Measurements from ENCODE around the gene OSTC. TPM values are rescaled to one million over a fixed set of nuclear protein-coding genes. Genes with fewer than 3 reads are reported as not detected.

The OSTC gene
- total and polyA plus RNA-seq, 9 of the 15 experiments (the other 6 are each of a cell fraction or from before 2014, with no cell fraction given): 112 to 966 (median 235) TPM

DNA sequence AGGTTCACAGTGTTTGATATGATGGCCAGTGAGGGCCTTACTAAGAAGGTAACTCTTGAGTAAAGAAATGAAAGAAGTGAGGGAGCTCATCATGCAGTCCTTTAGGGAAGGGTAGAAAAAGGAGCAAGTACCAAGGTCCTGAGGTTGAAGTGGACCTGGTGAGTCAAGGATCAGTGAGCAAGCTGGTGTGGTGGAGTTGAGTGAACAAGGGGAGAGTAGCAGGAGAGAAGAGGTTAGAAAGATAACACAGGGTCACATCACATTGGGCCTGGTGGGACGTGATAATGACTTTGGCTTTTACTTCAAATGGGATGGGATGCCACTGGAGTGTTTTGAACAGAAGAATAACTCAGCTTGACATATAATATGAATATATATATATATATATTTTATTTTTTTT lies 44.7 kb downstream of the OSTC start (continued):
- TF ChIP-seq HDAC1 (IDR thresholded peaks at IDR 0.05) (peak in 1 of 2 experiments; percentile 66; a peak in 1 of 4 replicates), FOXK2 (conservative IDR thresholded peaks at IDR 0.05 in 1 of 2, IDR thresholded peaks at IDR 0.05 in 1 of 2; ENCODE audit: low read depth in 2 of 2) (no peak), CREM (IDR thresholded peaks at IDR 0.05; ENCODE audit: low read depth) (no peak), TRIM24 (IDR thresholded peaks at IDR 0.05) (peak; percentile 58 to 67; a peak in 3 of 4 replicates), ZNF197 (CRISPR knock-in tag; IDR thresholded peaks at IDR 0.05; ENCODE audit: low read depth) (no peak), ZKSCAN8 (CRISPR knock-in tag; IDR thresholded peaks at IDR 0.05) (no peak), CBX3 (IDR thresholded peaks at IDR 0.05; ENCODE audit: borderline replicate concordance in 1 of 2, low read length in 2 of 2) (peak in 1 of 2 experiments; percentile 33; a peak in 1 of 3 replicates), CBFA2T3 (IDR thresholded peaks at IDR 0.05) (peak; percentile 88), MTA2 (IDR thresholded peaks at IDR 0.05; ENCODE audit: low read depth) (peak; percentile 70), SREBF2 (CRISPR knock-in tag; IDR thresholded peaks at IDR 0.05) (no peak), MCM2 (IDR thresholded peaks at IDR 0.05; ENCODE audit: low read depth) (no peak), SRSF7 (optimal IDR thresholded peaks at IDR 0.05; ENCODE audit: low read depth, low read length) (no peak), GTF2A2 (tag; IDR thresholded peaks at IDR 0.05) (no peak), CCNT2 (IDR thresholded peaks at IDR 0.05; ENCODE audit: borderline replicate concordance, extremely low read depth, insufficient read length, low read depth, low read length) (no peak), TAL1 (IDR thresholded peaks at IDR 0.05) (peak; percentile 83), ZNF121 (CRISPR knock-in tag; conservative IDR thresholded peaks at IDR 0.05) (no peak), HDGF (IDR thresholded peaks at IDR 0.05) (no peak), ZNF644 (tag; IDR thresholded peaks at IDR 0.05; ENCODE audit: low read depth) (no peak), SMARCE1 (IDR thresholded peaks at IDR 0.05) (peak; percentile 40; the same call in 1 of the 2 replicates), XRCC5 (IDR thresholded peaks at IDR 0.05; ENCODE audit: low read depth, low read length) (no peak), NCOR1 (IDR thresholded peaks at IDR 0.05) (peak; percentile 60; the same call in 1 of the 2 replicates)
- TF ChIP-seq, protein P1, sequence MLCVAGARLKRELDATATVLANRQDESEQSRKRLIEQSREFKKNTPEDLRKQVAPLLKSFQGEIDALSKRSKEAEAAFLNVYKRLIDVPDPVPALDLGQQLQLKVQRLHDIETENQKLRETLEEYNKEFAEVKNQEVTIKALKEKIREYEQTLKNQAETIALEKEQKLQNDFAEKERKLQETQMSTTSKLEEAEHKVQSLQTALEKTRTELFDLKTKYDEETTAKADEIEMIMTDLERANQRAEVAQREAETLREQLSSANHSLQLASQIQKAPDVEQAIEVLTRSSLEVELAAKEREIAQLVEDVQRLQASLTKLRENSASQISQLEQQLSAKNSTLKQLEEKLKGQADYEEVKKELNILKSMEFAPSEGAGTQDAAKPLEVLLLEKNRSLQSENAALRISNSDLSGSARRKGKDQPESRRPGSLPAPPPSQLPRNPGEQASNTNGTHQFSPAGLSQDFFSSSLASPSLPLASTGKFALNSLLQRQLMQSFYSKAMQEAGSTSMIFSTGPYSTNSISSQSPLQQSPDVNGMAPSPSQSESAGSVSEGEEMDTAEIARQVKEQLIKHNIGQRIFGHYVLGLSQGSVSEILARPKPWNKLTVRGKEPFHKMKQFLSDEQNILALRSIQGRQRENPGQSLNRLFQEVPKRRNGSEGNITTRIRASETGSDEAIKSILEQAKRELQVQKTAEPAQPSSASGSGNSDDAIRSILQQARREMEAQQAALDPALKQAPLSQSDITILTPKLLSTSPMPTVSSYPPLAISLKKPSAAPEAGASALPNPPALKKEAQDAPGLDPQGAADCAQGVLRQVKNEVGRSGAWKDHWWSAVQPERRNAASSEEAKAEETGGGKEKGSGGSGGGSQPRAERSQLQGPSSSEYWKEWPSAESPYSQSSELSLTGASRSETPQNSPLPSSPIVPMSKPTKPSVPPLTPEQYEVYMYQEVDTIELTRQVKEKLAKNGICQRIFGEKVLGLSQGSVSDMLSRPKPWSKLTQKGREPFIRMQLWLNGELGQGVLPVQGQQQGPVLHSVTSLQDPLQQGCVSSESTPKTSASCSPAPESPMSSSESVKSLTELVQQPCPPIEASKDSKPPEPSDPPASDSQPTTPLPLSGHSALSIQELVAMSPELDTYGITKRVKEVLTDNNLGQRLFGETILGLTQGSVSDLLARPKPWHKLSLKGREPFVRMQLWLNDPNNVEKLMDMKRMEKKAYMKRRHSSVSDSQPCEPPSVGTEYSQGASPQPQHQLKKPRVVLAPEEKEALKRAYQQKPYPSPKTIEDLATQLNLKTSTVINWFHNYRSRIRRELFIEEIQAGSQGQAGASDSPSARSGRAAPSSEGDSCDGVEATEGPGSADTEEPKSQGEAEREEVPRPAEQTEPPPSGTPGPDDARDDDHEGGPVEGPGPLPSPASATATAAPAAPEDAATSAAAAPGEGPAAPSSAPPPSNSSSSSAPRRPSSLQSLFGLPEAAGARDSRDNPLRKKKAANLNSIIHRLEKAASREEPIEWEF (CRISPR knock-in tag; IDR thresholded peaks at IDR 0.05): no peak
- TF ChIP-seq, protein P2, sequence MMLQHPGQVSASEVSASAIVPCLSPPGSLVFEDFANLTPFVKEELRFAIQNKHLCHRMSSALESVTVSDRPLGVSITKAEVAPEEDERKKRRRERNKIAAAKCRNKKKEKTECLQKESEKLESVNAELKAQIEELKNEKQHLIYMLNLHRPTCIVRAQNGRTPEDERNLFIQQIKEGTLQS (IDR thresholded peaks at IDR 0.05): no peak
- TF ChIP-seq, protein P2 (CRISPR knock-in tag; conservative IDR thresholded peaks at IDR 0.05): no peak
- TF ChIP-seq, protein P3, sequence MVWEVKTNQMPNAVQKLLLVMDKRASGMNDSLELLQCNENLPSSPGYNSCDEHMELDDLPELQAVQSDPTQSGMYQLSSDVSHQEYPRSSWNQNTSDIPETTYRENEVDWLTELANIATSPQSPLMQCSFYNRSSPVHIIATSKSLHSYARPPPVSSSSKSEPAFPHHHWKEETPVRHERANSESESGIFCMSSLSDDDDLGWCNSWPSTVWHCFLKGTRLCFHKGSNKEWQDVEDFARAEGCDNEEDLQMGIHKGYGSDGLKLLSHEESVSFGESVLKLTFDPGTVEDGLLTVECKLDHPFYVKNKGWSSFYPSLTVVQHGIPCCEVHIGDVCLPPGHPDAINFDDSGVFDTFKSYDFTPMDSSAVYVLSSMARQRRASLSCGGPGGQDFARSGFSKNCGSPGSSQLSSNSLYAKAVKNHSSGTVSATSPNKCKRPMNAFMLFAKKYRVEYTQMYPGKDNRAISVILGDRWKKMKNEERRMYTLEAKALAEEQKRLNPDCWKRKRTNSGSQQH (CRISPR knock-in tag; IDR thresholded peaks at IDR 0.05): no peak
